ENCODE results near the gene ANAPC4.

Gene ANAPC4

DNA sequence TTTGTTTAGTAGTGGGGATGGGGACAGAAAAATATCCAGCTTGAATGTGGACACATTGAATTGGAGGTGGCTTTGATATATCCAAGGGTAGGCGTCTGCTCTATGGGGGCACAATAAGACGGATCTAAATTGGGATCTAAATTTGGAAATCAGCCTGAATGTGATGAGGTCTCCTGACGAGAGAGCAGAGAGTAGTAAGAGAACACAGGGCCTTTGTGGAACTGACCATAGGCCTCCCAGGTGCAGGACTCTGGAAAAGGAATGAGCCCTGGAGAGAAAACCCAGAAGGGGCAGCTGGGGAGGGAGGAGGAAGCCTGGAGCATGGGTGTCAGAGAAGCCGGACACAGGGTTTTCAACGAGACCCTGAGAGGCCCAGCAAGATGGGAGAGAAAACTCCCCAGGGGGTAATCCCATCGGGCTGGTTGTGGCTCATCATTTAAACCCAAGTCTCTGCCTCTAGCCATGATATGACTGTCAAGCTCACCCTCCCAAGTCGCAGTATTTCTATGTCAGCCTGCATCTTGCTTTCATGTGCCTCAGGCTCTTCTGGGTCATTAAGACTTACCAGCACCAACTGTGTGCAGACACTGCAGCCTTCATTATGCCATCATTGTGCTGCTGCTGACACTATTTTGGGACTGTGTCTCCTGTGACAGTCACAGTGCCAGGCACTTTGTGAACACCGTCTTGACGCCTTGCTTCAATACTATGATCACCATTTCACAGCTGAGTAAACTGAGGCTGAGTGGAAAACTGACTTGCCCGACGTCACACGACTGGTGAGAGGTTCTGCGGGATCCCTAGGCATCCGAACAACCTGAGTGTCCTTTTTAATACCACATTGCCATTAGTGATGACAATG, 57.1 kb downstream of the ANAPC4 start:
- no peak for DNase-seq (ENCODE audit: low read depth)

DNA sequence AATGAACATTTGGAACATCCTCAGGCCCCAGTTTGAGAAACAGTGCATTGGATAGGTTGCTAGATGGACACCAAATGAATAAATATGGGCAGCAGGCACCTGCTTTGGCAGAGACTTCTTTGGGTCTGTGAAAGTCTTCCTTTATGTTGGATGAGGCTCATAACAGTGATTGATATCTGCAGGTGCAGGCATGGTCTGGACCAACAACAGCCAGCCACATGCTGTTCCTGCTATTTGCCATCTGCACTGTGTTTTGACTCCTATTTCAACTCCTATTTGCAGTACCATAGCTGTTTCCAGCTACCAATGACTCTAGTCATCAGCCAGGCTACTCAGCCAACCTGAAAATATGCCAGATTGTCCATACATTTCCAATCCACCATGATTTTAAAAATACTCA, 60.9 kb downstream of the ANAPC4 start:
- DNase-seq (ENCODE audit: low read depth): no peak

DNA sequence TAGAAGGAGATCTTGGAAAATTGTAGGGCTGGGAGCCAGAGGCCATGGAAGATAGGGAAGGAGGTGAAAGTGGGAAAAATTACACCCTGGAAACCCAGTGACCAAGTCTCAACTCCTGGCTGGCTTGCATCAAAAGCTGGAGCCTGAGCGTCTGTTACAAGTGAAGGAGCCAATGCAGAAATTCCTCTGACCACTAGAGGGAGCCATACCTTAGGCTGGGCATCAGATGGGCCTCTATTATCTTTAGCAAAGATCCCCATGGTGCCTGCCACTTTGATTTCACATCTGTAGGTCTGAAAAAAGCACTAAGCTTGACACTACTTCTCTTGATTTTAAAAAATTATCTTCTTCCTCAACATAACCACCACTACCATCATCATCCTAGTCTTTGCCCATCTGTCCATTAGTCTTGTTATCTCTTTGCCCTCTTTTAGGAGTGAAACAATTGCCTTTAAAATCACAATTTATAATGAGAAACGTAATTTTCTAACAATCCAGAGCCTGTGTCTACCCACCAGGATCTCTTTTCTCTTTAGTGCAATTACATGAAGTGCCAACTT, 62.9 kb downstream of the ANAPC4 start:
- peak; percentile 55 for DNase-seq (ENCODE audit: low read depth)

DNA sequence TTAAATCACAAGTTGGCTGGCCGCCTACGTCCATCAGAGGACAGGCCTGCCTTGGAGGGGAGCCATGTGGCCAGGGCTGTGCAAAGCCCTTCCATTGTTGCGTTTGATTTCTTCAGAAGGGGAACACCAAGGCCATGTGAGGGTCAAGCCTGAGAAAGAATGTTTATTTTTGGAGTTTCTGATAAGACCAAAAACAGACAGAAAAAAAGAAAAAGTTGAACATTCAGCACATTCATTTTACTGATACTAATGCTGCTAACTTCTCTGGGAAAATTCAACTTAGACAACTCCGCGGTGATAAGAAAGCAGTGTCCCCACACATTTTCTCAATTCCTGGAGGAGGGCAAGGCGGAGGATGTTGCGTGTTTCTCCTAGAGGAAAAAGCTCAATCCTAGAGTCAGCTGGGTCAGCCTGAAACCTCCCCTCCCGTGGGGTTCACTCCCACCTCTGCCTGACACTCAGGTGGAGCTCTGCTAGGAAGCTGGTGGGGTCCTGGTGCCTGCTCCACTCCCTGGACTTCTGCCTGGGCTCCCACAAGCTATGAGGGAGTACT, 63.5 kb downstream of the ANAPC4 start:
- no peak for DNase-seq (ENCODE audit: low read depth)

DNA sequence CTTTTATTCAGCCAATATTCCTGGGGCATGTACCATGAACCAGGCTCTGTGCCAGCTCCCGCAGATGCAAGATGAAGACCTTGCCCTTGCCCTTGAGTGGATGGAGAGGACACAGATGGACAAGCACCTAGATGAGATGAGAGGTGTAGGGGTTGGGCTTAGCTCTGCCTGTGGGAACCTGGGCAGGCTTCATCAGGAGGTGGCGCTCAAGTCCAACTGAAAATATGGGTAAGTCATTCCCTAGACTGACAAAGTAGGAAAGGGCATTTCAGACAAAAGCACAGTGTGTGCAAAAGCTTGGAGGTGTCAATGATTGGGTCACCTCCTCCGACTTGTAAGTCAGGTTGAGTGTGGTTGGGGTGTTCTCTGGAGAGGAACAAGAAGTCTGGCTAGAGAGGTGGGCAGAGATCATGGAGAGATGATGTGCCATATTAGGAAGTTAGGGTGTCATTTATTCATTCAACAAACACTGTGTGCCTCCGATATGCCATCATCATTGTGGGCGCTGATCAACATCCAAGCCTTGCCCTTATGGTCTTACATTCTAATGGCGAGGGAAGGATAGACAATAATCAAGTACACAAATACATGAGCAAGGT, 64.6 kb downstream of the ANAPC4 start:
- no peak for DNase-seq (ENCODE audit: low read depth)

DNA sequence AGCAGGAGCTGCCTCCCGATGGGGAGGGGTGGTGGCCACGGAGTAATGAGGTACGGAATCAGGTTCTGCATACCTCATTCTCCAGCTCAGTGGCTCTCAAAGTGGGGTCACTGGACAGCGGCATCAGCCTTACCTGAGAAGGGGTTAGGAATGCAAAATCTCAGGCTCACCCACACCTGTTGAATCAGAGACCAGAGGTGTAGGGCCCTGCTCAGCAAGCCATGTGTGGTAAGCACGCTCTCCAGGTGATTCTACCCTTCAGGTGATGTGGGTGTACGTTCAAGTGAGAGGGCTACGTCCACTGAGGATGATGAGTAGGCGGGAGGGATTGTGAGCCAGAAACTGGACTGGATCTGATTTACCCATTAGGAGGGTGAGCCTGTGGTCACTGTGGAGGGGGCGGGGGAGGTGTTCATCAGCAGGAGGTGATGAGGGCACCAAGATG, 65.8 kb downstream of the ANAPC4 start:
- no peak for DNase-seq (ENCODE audit: low read depth)

DNA sequence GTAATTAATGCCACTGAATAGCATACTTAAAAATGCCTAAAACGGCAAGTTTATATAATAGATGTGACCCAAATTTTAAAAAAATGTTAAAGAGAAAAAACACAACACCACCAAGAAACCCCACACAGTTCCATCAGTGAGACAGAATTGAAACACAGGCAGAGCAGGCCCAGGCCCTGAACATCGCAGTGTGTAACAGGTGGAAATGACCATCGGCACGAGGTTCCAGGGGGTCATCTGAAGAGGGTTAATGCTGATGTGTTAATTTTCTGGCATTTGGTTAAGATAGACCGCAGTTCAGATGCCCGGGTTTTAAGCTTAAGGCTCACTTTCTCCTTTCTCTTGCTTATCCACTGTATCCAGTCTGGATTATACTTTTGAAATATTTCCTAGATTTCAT, 66.8 kb downstream of the ANAPC4 start:
- no peak for DNase-seq (ENCODE audit: low read depth)

DNA sequence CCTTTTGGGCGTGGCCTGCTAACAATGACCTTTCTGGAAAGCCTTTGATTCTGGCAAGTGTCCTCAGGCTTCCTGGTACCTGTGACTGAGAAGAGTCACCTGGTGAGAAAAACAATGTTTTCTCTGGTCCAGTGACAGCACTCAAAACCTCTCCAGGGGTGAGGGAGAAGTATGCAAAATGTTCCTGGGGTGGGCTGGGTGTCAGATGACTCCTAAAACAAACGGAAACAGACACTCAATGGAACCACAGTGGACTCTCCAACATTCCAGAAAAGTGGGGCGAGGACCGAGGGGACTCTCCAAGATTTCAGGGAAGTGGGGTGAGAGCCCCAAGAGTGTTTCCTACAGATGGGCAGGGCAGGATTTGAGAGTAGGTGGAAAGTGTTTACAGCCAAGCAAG, 69.5 kb downstream of the ANAPC4 start:
- DNase-seq (ENCODE audit: low read depth): no peak

DNA sequence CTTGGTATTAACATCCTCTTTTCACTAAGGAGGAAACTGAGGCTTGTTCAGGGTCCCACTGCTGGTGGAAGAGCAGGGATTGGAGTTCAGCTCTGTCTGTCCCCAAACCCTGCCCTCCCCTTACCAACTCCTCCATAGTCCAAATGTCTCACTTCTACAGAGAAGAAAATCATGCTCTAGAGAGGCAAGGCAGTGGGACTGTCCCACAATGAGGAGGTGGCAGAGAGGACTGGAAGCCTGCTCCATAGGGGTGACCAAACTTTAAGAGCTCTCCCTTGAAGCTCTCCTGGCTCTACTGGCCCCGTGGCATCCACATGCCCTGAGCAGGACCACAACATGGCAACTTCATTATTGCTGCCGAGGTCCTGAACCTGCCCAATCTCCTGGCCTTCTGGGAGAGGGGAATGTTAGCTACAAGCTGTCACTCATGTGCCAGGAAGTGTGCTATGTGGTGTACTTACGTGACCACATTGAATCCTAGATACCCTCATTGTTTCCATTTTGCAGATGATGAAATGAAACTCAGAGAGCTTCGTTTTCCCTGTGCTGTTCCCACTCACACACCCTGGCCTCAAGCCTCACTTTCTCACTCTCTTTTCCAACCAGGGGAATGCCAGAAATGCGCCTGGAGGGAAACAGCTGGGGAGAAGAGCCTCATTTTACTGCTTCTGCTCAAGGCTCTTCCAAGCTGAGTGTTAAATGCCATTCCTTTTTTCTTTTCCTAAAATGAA, 71.5 kb downstream of the ANAPC4 start:
- no peak for DNase-seq (ENCODE audit: low read depth)

DNA sequence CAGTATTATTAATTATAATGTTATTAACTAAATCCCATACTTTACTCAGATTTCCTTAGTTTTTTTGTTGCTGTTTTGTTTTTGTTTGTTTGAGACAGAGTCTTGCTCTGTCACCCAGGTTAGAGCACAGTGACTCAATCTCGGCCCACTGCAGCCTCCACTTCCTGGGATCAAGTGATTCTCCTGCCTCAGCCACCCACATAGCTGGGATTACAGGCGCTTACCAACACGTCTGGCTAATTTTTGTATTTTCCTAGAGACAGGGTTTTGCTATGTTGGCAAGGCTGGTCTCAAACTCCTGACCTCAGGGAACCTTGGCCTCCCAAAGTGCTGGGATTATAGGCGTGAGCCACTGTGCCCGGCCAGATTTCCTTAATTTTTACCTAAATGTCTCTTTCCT, 72.2 kb downstream of the ANAPC4 start:
- no peak for DNase-seq (ENCODE audit: low read depth)

DNA sequence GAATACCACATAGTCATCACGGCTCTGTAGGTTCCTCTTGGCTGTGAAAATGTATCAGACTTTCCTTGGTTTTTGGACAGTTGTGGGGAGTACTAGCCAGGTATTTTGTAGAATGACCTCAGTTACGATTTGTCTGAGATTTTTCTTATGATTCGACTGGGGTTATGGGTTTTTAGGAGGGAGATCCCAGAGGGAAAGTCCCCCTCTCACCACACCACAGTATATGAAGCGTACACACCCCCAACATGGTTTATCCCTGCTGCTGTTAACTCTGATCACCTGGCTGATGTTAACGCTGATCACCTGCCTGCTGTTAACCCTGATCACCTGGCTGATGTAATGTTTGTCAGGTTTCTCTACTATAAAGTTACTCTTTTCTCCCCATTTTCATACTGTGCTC, 72.6 kb downstream of the ANAPC4 start:
- no peak for DNase-seq (ENCODE audit: low read depth)

DNA sequence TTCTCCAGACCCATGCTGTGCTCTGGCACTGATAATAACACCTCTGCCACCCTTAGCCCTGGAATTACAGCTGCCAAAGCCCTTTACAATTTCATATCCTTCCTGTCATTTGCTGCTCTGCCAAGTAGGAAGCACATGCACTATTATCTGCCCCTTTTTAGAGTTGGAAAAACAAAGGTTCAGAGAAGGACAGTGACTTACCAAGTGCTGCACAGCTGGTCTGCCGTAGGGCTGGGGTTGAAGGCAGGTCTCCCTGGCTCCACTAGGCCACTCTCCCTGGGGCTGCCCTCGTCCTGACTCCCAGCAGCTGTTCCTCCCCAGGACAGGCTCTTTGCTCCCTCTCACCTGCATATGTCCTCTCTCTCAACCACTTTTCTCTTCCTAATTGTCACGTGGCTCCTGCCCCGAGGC, 73.4 kb downstream of the ANAPC4 start:
- DNase-seq (ENCODE audit: low read depth): no peak

DNA sequence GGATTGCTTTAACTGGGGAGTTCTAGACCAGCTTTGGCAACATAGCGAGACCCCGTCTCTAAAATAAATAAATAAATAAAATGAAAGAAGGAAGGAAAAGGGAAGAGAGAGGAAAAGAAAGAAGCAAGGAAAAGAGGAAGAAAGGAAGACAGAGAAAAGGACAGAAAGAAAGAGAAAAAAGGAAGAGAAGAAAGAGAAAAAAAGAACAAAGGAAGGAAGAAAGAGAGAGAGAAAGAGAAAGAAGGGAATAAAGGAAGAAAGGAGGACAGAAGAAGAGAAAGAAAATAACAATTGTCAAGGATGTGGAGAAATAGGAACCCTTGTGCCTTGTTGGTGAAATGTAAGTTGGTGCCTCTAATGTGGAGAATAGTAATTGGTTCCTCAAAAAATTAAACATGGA, 74.6 kb downstream of the ANAPC4 start:
- DNase-seq (ENCODE audit: low read depth): no peak

DNA sequence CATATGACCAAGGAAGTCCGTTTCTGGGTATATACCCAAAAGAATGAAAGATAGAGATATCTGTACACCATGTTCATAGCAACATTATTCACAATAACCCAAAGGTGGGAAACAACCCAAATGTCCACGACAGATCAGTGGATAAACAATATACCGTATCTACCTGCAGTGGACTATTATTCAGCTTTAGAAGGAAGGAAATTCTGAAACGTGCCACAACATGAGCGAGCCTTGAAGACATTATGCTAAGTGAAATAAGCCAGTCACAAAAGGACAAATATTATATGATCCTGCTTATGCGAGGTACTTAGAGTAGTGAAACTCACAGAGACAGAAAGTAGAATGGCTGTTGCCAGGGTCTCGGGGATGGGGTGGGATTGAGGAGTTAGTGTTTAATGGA, 75.0 kb downstream of the ANAPC4 start:
- no peak for DNase-seq (ENCODE audit: low read depth)

DNA sequence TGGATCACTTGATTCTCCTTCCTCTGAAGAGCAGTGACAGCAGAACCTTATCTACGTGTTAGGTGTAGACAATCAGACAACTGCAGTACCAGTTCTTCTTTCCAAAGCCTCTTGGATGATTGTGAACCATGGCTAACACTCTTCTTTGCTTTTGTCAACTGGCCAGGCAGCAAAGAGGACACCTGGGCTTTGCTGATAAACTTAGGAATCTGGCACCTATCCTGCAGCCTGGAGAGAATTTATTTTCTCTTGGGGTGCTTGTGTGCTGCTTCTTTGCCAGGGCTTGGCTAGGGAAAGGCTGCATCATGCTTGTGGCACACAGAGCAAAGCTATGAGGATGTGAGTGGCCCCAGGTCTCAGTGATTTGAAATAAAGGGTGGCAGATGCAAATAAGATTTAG, 77.4 kb downstream of the ANAPC4 start:
- DNase-seq (ENCODE audit: low read depth): no peak

DNA sequence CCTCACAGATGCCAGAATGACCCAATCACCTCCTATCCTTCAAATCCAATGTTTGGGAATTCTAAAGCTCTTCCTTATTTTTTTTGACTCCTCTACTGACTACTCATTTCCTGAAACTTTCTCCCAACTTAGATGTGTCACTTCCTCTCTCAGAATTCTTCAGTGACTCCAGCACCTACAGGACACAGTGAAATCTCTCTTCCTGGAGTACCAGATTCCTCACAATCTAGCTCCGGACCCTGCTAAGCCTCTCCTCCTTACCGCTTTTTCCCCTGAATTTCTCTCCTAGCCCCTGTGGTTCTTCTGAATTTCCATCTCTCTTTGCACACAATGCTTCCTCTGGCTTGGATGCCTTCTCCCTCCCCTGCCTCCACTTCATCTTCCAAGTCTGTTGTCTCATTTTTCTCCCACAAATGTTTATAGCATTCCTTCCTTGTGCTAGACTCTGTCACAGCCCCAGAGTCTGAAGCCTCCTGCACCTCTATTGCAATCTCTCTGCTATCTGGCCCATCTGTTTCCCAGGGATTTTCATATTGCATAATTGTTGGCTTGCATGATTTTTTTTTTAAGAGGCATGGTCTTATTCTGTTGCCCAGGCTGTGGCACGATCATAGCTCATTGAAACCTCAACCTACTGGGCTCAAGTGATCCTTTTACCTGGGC, 80.1 kb downstream of the ANAPC4 start:
- no peak for DNase-seq (ENCODE audit: low read depth)

DNA sequence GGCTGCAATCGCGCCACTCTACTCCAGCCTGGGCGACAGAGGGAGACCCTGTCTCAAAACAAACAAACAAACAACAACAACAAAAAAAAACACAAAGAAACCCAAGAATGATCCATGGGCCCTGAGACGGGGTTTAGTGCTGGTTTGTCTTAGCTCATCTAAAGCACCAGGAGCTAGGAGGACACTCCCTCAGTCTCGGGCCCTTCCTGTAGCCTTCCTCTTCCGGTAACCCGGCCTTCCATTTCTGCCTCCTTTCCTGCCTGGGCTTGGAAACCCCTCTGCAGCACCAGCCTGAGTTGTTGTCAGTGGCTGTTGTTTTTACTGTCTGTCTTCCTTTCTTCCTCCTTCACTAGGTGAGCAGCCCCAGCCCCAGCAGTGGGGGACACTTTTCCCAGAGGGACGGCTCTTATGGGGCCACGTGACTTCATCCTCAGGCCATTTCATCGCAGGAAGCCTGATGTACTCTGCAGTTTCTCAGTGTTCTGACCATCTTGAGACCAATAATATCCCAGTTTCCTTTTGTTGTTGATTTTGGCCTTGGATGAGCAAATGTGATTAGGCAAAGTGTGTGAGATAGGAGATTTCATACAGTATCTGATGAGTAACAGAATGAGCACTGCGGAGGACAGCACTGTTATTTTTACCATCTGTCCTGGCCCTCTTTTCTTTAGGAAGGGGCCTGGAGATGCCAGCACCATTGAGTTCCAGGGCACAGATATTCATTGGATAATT, 90.1 kb downstream of the ANAPC4 start:
- no peak for DNase-seq (ENCODE audit: low read depth)

DNA sequence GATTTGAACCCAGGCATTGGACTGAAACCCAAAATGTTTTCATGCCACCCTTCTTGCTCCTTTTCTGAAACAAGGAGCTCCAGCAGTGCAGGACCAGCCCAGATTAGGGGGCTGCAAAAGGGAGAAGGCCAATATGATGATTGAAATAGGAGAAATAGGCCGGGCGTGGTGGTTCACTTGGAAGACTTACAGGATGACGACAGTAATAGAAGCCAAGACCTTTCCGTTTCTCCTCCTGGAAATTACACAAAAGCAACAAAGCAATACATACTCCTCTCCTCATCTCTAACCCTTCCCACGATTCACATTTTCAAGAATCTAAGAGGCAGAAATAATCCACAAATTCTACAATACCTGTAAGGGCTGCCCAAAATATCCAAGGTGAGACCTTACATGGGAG, 90.8 kb downstream of the ANAPC4 start:
- no peak for DNase-seq (ENCODE audit: low read depth)
